Thyroid gland (tissue), 4 donors: Measurements from ENCODE around the gene PGM5.

Experiments used
- POLR2A ChIP-seq, 2 donors: fragments of 450-650 bp; IDR thresholded peaks; one replicate each; pipeline ENCODE4 v1.6.1; 2017; ENCODE audit warnings: antibody characterized with exemption in 2 of 2, mild to moderate bottlenecking in 2 of 2, moderate library complexity in 1 of 2
- TF ChIP-seq, protein P1 (sequence below), 6 experiments: fragments of 200-600 bp in 3 of 6; fragments of 450-650 bp in 3 of 6; sonication (generic) in 3 of 6; IDR thresholded peaks; one replicate each; pipeline ENCODE4 v1.5.1; 2016 to 2019; ENCODE audit warnings: antibody characterized with exemption in 6 of 6, mild to moderate bottlenecking in 2 of 6, inconsistent platforms in 1 of 6, moderate library complexity in 1 of 6

DNA sequence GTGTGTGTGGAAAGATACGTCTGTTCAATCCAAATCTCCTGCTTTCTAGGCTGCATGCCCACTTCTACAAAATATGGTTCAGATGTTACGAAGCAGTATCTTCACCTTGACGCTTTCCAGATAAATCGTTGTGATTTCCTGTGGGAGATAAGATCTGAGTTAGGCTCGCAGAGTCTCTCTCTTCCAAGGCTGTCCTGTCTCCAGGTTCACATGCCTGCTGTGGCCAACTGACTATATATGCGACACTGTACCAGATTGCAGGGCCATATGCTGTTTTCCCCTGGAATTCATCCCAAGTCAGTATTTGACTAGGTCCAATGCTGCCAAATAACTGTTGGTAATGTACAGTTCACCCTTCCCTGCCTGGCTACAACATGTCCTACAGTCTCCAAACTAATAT, 136.4 kb downstream of the PGM5 start:
- TF ChIP-seq POLR2A (IDR thresholded peaks at IDR 0.05), result no peak
- TF ChIP-seq, protein P1, sequence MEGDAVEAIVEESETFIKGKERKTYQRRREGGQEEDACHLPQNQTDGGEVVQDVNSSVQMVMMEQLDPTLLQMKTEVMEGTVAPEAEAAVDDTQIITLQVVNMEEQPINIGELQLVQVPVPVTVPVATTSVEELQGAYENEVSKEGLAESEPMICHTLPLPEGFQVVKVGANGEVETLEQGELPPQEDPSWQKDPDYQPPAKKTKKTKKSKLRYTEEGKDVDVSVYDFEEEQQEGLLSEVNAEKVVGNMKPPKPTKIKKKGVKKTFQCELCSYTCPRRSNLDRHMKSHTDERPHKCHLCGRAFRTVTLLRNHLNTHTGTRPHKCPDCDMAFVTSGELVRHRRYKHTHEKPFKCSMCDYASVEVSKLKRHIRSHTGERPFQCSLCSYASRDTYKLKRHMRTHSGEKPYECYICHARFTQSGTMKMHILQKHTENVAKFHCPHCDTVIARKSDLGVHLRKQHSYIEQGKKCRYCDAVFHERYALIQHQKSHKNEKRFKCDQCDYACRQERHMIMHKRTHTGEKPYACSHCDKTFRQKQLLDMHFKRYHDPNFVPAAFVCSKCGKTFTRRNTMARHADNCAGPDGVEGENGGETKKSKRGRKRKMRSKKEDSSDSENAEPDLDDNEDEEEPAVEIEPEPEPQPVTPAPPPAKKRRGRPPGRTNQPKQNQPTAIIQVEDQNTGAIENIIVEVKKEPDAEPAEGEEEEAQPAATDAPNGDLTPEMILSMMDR (IDR thresholded peaks at IDR 0.05), result no peak
